Right ventricle myocardium superior (tissue), 1 donor: Measurements from ENCODE around the gene NPPC. TPM values are rescaled to one million over a fixed set of nuclear protein-coding genes. Genes with fewer than 3 reads are reported as not detected.
"Not testable (repeated sequence)": the region's sequence is repeated elsewhere in the genome, so short reads cannot be mapped to it uniquely, and the experiment has no call there.

Experiments used
- ATAC-seq: fragments of 200-7000 bp; cut with Tn5 transposase; one replicate; pipeline ENCODE4 v1.9.1; 2020; ENCODE audit warnings: mild to moderate bottlenecking; ENCODE audit not compliant: poor library complexity
- DNase-seq: peaks from one replicate; pipeline ENCODE4 v3.0.0-alpha.2; 2020
- intact Hi-C: fragments of 100-400 bp; cut with DNase I; formaldehyde crosslinking; loops from one replicate; pipeline ENCODE4 v1.11.2; 2022
- long read RNA-seq: library from polyadenylated mRNA; unstranded; transcript quantifications from one replicate; pipeline ENCODE4 v2.0.0, GENCODE V29; 2021
- total RNA-seq: library from RNA; stranded (reverse); fragmentation: NEBNext Ultra II Directional; extraction: Animal tissue kit (Norgen Biotek cat#: 25700); gene quantifications from one replicate; pipeline ENCODE4 v1.2.1, GENCODE V29; 2021
- donor health status: DM: no; HTN: yes; CAD: no; lungs with severe emphysema.

Gene NPPC
- 7.7 TPM for total RNA-seq
- long read RNA-seq, transcript NPPC-202 (3 exons, 1,051 nt), result major isoform, 6 of 9 reads
- long read RNA-seq, partial matches to known transcripts, result 2 of 9 reads
- long read RNA-seq, other reads (novel, unspliced or antisense), result 1 of 9 reads

- ATAC-seq, result peak; percentile 72
- intact Hi-C loops, result loop anchor here (5.0 kb wide), 1 partner anchor 216 kb away; no protein-coding TSS in a partner anchor
Observed at GRCh38 chr2:231926180-231926741, at the start of gene NPPC. TSS of gene NPPC (minus strand) at chr2:231926396. CDS start at chr2:231926249, 147 bp downstream.

GRCh38 chr2:231975001-231975400, 48.8 kb upstream of the NPPC start:
- DNase-seq (no peak), ATAC-seq (no peak)
- intact Hi-C loops, result no loop called here

More at GRCh38 chr2:231926180-231926741, at the start of gene NPPC:
- peak; percentile 78 for DNase-seq

- intact Hi-C loops, result no loop called here
- DNase-seq (no peak), ATAC-seq (no peak)
Observed at GRCh38 chr2:231970461-231970860, 44.3 kb upstream of the NPPC start.

GRCh38 chr2:231968820-231969219, 42.6 kb upstream of the NPPC start:
- DNase-seq, result no peak
- intact Hi-C loops, result no loop called here

GRCh38 chr2:231966886-231967285, 40.7 kb upstream of the NPPC start:
- DNase-seq (no peak), ATAC-seq (no peak)
- intact Hi-C loops, result no loop called here

More at GRCh38 chr2:231968820-231969219, 42.6 kb upstream of the NPPC start:
- ATAC-seq, result no peak

GRCh38 chr2:231965102-231965501, 38.9 kb upstream of the NPPC start:
- no peak for ATAC-seq
- DNase-seq, result no peak
- intact Hi-C loops, result no loop called here

GRCh38 chr2:231961349-231962166, 35.4 kb upstream of the NPPC start, which contains the start of gene DIS3L2:
TSS of gene DIS3L2 (plus strand) at chr2:231961713. CDS start at chr2:232014928, 53,215 bp downstream.
- DNase-seq (peak; percentile 92), ATAC-seq (peak; percentile 99)
- intact Hi-C loops, result no loop called here

- DNase-seq (no peak), ATAC-seq (no peak)
- intact Hi-C loops, result no loop called here
Observed at GRCh38 chr2:231960810-231961348, 34.7 kb upstream of the NPPC start.

GRCh38 chr2:231957913-231958763, 31.9 kb upstream of the NPPC start:
- DNase-seq (no peak), ATAC-seq (no peak)
- intact Hi-C loops, result no loop called here

- ATAC-seq (no peak), DNase-seq (no peak)
- intact Hi-C loops, result no loop called here
Observed at GRCh38 chr2:231955758-231956472, 29.7 kb upstream of the NPPC start.

GRCh38 chr2:231951452-231952035, 25.3 kb upstream of the NPPC start:
- intact Hi-C loops, result no loop called here
- no peak for ATAC-seq
- no peak for DNase-seq

- no peak for ATAC-seq
Observed at GRCh38 chr2:231947694-231948093, 21.5 kb upstream of the NPPC start.

GRCh38 chr2:231947112-231947511, 20.9 kb upstream of the NPPC start:
- intact Hi-C loops, result not testable (repeated sequence)

More at GRCh38 chr2:231947694-231948093, 21.5 kb upstream of the NPPC start:
- DNase-seq, result no peak
- intact Hi-C loops, result no loop called here

GRCh38 chr2:231946241-231946814, 20.1 kb upstream of the NPPC start:
- ATAC-seq (no peak), DNase-seq (no peak)
- intact Hi-C loops, result no loop called here

More at GRCh38 chr2:231947112-231947511, 20.9 kb upstream of the NPPC start:
- not testable (repeated sequence) for ATAC-seq, DNase-seq

- intact Hi-C loops, result no loop called here
- ATAC-seq, result no peak
- DNase-seq, result no peak
Observed at GRCh38 chr2:231942180-231942579, 16.0 kb upstream of the NPPC start.

GRCh38 chr2:231941673-231942072, 15.5 kb upstream of the NPPC start:
- intact Hi-C loops, result no loop called here
- no peak for DNase-seq
- no peak for ATAC-seq

GRCh38 chr2:231940795-231941194, 14.6 kb upstream of the NPPC start:
- DNase-seq, result no peak
- ATAC-seq, result no peak
- intact Hi-C loops, result no loop called here
